Astrocyte (in vitro differentiated cells and primary cell): Measurements from ENCODE around the gene AAMP. TPM values are rescaled to one million over a fixed set of nuclear protein-coding genes. Genes with fewer than 3 reads are reported as not detected.

Experiments used
- DNase-seq: peaks from one replicate; pipeline ENCODE4 v3.0.0-alpha.2; 2010; ENCODE audit warnings: low read depth
- FAIRE-seq: peaks from 2 replicates; lab custom pipeline; 2011; peaks lifted over from hg19 to GRCh38; lab: Jason Lieb, UNC
- H2AFZ ChIP-seq: 2 replicates; pipeline ENCODE4 v1.6.0; 2012; ENCODE audit warnings: low read depth, low read length, inconsistent platforms
- H3K27ac ChIP-seq: 2 replicates; pipeline ENCODE4 v1.5.1; 2011; ENCODE audit warnings: low read depth, low read length, inconsistent platforms
- H3K27me3 ChIP-seq: 2 replicates; pipeline ENCODE4 v1.6.0; 2011; ENCODE audit warnings: low read length, inconsistent platforms; ENCODE audit not compliant: insufficient read depth
- H3K36me3 ChIP-seq: 2 replicates; pipeline ENCODE4 v1.5.1; 2011; ENCODE audit warnings: low read length, inconsistent platforms; ENCODE audit not compliant: insufficient read depth
- H3K4me1 ChIP-seq: 2 replicates; pipeline ENCODE4 v1.5.1; 2011; ENCODE audit warnings: low read length, inconsistent platforms; ENCODE audit not compliant: insufficient read depth
- H3K4me2 ChIP-seq: 2 replicates; pipeline ENCODE4 v1.6.0; 2012; ENCODE audit warnings: low read length, inconsistent platforms
- H3K4me3 ChIP-seq: 2 replicates; pipeline ENCODE4 v1.5.1; 2011; ENCODE audit warnings: low read depth, mild to moderate bottlenecking, low read length, inconsistent platforms; ENCODE audit not compliant: insufficient read depth
- H3K79me2 ChIP-seq: 2 replicates; pipeline ENCODE4 v1.6.0; 2012; ENCODE audit warnings: mild to moderate bottlenecking, low read length, inconsistent platforms; ENCODE audit not compliant: insufficient read depth
- H3K9ac ChIP-seq: 2 replicates; pipeline ENCODE4 v1.6.0; 2012; ENCODE audit warnings: mild to moderate bottlenecking, low read length, inconsistent platforms
- H3K9me3 ChIP-seq: 2 replicates; pipeline ENCODE4 v1.5.1; 2012; ENCODE audit warnings: low read depth, mild to moderate bottlenecking, low read length, inconsistent platforms; ENCODE audit not compliant: insufficient read depth
- H4K20me1 ChIP-seq: 2 replicates; pipeline ENCODE4 v1.6.0; 2012; ENCODE audit warnings: low read length, inconsistent platforms; ENCODE audit not compliant: insufficient read depth
- H3K27ac Mint-ChIP-seq: one replicate; pipeline ENCODE4 v1.8.0; 2021; ENCODE audit warnings: mild to moderate bottlenecking, mixed read lengths; ENCODE audit not compliant: unreplicated experiment
- H3K27me3 Mint-ChIP-seq: one replicate; pipeline ENCODE4 v1.8.0; 2021; ENCODE audit warnings: low read depth, mixed read lengths; ENCODE audit not compliant: unreplicated experiment
- H3K36me3 Mint-ChIP-seq: one replicate; pipeline ENCODE4 v1.8.0; 2021; ENCODE audit warnings: low read depth, mixed read lengths; ENCODE audit not compliant: unreplicated experiment
- H3K4me1 Mint-ChIP-seq: one replicate; pipeline ENCODE4 v1.8.0; 2021; ENCODE audit warnings: low read depth, mixed read lengths; ENCODE audit not compliant: unreplicated experiment
- H3K4me3 Mint-ChIP-seq: one replicate; pipeline ENCODE4 v1.8.0; 2021; ENCODE audit warnings: mild to moderate bottlenecking, moderate library complexity, mixed read lengths; ENCODE audit not compliant: unreplicated experiment
- H3K9me3 Mint-ChIP-seq: one replicate; pipeline ENCODE4 v1.8.0; 2021; ENCODE audit warnings: mild to moderate bottlenecking, mixed read lengths; ENCODE audit not compliant: unreplicated experiment
- EZH2 ChIP-seq: IDR thresholded peaks from 2 replicates; pipeline ENCODE4 v1.6.1; 2012; ENCODE audit warnings: mild to moderate bottlenecking, low read length, inconsistent platforms; ENCODE audit not compliant: insufficient read depth
- total RNA-seq: library from RNA; stranded (reverse); gene quantifications from 2 replicates; pipeline ENCODE4 v1.2.1, GENCODE V29; 2021
- TF ChIP-seq, protein P1 (sequence below): IDR thresholded peaks from 2 replicates; pipeline ENCODE4 v1.5.1; 2011; ENCODE audit warnings: low read depth, mild to moderate bottlenecking, inconsistent platforms, low read length, moderate library complexity; ENCODE audit not compliant: insufficient read depth

AAMP gene
- total RNA-seq, 1 donor from 2014 or later: 87.3 TPM

DNA sequence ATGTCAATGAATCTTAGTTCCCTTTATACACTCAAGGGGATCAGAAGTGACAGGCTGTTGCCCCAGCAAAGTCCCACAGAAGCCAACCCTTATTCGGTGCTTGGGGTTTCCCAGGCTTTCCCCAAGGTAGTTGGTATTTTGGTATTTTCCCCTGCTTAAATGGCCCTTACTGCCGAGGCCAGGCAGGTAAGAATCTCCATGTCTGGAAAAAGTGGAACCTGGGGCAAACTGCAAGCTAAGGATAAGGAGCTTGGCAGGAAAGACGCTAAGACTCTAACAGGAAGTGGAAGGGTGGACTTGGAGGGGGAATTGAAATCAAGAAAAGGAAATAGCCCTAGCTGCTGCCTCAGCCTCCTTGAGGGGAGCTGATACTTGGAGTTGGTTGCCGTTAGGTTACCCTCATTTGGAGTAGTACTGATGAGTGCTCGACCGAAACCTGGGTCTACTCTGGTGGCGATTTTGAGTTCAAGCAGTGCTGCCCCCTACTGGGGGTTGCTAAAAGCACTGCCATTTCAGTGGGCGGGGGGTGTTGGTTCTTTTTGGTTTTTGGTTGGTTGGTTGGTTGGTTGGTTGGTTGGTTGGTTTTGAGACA, 12.5 kb downstream of the AAMP start:
- H3K27me3 Mint-ChIP-seq: no peaks in the 10 kb centered on the region
- Histone ChIP-seq H3K79me2 (peaks cover 7% of the 10 kb centered on the region), H4K20me1 (peaks cover 52% of the 10 kb centered on the region), H3K4me3 (no peak overlapping the region), H3K27me3 (no peaks in the 10 kb centered on the region), H3K4me2 (no peak overlapping the region), H3K4me1 (peaks cover 17% of the 10 kb centered on the region), H3K27ac (no peak overlapping the region), H3K9me3 (no peaks in the 10 kb centered on the region), H3K9ac (no peak overlapping the region), H2AFZ (no peak overlapping the region), H3K36me3 (peaks cover 41% of the 10 kb centered on the region)
- no peaks in the 10 kb centered on the region for H3K9me3 Mint-ChIP-seq
- no peak for DNase-seq
- H3K4me1 Mint-ChIP-seq: peaks cover 51% of the 10 kb centered on the region
- H3K27ac Mint-ChIP-seq: peak overlapping the region; percentile 77
- TF ChIP-seq, protein P1, sequence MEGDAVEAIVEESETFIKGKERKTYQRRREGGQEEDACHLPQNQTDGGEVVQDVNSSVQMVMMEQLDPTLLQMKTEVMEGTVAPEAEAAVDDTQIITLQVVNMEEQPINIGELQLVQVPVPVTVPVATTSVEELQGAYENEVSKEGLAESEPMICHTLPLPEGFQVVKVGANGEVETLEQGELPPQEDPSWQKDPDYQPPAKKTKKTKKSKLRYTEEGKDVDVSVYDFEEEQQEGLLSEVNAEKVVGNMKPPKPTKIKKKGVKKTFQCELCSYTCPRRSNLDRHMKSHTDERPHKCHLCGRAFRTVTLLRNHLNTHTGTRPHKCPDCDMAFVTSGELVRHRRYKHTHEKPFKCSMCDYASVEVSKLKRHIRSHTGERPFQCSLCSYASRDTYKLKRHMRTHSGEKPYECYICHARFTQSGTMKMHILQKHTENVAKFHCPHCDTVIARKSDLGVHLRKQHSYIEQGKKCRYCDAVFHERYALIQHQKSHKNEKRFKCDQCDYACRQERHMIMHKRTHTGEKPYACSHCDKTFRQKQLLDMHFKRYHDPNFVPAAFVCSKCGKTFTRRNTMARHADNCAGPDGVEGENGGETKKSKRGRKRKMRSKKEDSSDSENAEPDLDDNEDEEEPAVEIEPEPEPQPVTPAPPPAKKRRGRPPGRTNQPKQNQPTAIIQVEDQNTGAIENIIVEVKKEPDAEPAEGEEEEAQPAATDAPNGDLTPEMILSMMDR: peak; percentile 47
- TF ChIP-seq EZH2: no peak
- H3K36me3 Mint-ChIP-seq: peaks cover 13% of the 10 kb centered on the region
- no peak for FAIRE-seq
- no peak overlapping the region for H3K4me3 Mint-ChIP-seq

DNA sequence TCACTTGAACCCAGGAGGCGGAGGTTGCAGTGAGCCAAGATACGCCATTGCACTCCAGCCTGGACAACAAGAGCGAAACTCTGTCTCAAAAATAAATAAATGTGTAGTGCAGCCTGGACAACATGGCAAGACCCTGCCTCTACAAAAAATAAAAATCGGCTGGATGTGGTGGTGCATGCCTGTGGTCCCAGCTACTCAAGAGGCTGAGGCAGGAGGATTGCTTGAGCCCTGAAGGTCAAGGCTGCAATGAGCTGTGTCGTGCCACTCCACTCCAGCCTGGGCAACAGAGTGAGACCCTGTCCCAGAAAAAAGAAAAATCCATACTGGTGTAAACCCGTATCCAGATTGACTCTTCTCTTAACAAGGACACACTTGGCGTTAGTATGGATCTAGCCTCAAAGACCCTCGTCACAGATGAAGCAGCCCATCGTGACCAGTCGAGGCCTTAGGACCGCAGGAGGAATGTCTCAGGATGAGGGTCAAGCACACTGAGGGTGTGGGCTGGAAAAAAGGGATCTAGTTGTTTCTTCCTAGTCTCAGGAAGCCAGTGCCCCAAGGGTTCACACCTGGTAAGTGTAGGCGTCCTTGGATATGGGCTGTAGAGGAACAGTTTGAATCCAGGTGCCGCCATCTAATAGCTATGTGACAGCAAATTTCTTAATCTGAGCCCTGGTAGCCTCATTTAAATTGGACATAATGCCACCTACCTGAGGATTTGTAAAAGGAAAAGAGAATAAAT, 13.2 kb downstream of the AAMP start:
- FAIRE-seq: no peak

More for the DNA sequence above, 13.2 kb downstream of the AAMP start:
- no peaks in the 10 kb centered on the region for H3K9me3 ChIP-seq
- no peak overlapping the region for H3K9ac ChIP-seq
- peaks cover 56% of the 10 kb centered on the region for H4K20me1 ChIP-seq
- no peak overlapping the region for H2AFZ ChIP-seq
- Mint-ChIP-seq H3K4me3 (no peak overlapping the region), H3K9me3 (no peaks in the 10 kb centered on the region), H3K36me3 (peaks cover 14% of the 10 kb centered on the region), H3K27ac (peak overlapping the region; percentile 77), H3K4me1 (peaks cover 53% of the 10 kb centered on the region), H3K27me3 (no peaks in the 10 kb centered on the region)
- peaks cover 10% of the 10 kb centered on the region for H3K79me2 ChIP-seq
- peaks cover 19% of the 10 kb centered on the region for H3K4me1 ChIP-seq
- H3K27me3 ChIP-seq: no peaks in the 10 kb centered on the region
- H3K36me3 ChIP-seq: peaks cover 46% of the 10 kb centered on the region
- H3K4me2 ChIP-seq: no peak overlapping the region
- DNase-seq: no peak
- H3K27ac ChIP-seq: no peak overlapping the region
- no peak overlapping the region for H3K4me3 ChIP-seq
- TF ChIP-seq, protein P1: no peak
- TF ChIP-seq EZH2: no peak
